ENCODE measurements around the gene ACADS.

Gene ACADS

GRCh38 chr12:120690083-120690450, 35.6 kb upstream of the ACADS start:
- H3K36me3 ChIP-seq (ENCODE audit: control insufficient read depth in 2 of 2, insufficient read depth in 1 of 2, low read length in 2 of 2): peaks cover 10 to 21% of the 10 kb centered on the region in 2 experiments; a peak in 2 of 3 replicates
- TF ChIP-seq ZNF121 (tag by site-specific recombination; IDR thresholded peaks at IDR 0.05): peak; percentile 79
- no peak for TF ChIP-seq ZFHX2 (tag by site-specific recombination; conservative IDR thresholded peaks at IDR 0.05)
- no peak for TF ChIP-seq ZNF37A (tag by site-specific recombination; IDR thresholded peaks at IDR 0.05)
- TF ChIP-seq HOXA7 (CRISPR knock-in tag; IDR thresholded peaks at IDR 0.05; ENCODE audit: borderline replicate concordance): no peak
- ChIA-PET POLR2A (interaction anchor here (1.1 kb wide), 1 partner anchor 8 kb away, joined by 3 read pairs; no protein-coding TSS in a partner anchor), CTCF (interaction anchor here (0.6 to 2.0 kb wide), 3 partner anchors 22 to 962 kb away, joined by 4 to 5 read pairs (median 4); no protein-coding TSS in a partner anchor)
- H3K9me3 ChIP-seq (ENCODE audit: control insufficient read depth, insufficient read depth, low read depth, low read length): no peaks in the 10 kb centered on the region
- no peak overlapping the region for H3K27ac ChIP-seq (ENCODE audit: extremely low read depth, low read depth, low read length)
- peaks cover 14% of the 10 kb centered on the region for H3K4me1 ChIP-seq (ENCODE audit: control insufficient read depth, insufficient read depth, low read length)
- H3K4me3 ChIP-seq (ENCODE audit: low read depth, low read length): no peak overlapping the region

GRCh38 chr12:120690978-120691377, 34.6 kb upstream of the ACADS start:
- Histone ChIP-seq H3K36me3 (ENCODE audit: control insufficient read depth in 2 of 2, insufficient read depth in 1 of 2, low read length in 2 of 2) (peaks cover 19 to 31% of the 10 kb centered on the region in 2 experiments), H3K4me1 (ENCODE audit: control insufficient read depth, insufficient read depth, low read length) (peaks cover 14% of the 10 kb centered on the region), H3K4me3 (ENCODE audit: low read depth, low read length) (no peak overlapping the region), H3K9me3 (ENCODE audit: control insufficient read depth, insufficient read depth, low read depth, low read length) (no peaks in the 10 kb centered on the region), H3K27ac (ENCODE audit: extremely low read depth, low read depth, low read length) (no peak overlapping the region)
- CTCF ChIA-PET: interaction anchor here (0.6 to 1.0 kb wide), 2 partner anchors 41 to 42 kb away, joined by 3 to 4 read pairs; no protein-coding TSS in a partner anchor
- POLR2A ChIA-PET: no interaction called here
- TF ChIP-seq ZNF501 (tag by site-specific recombination; IDR thresholded peaks at IDR 0.05) (no peak), FEZF1 (tag by site-specific recombination; IDR thresholded peaks at IDR 0.05) (peak; percentile 81), ZNF146 (tag by site-specific recombination; IDR thresholded peaks at IDR 0.05) (no peak), ZNF280D (tag by site-specific recombination; IDR thresholded peaks at IDR 0.05) (no peak), ZIC2 (tag by site-specific recombination; IDR thresholded peaks at IDR 0.05) (no peak), ZEB2 (tag by site-specific recombination; IDR thresholded peaks at IDR 0.05) (no peak), ZNF600 (tag by site-specific recombination; IDR thresholded peaks at IDR 0.05) (peak; percentile 19; the same call in 1 of the 2 replicates), OVOL3 (tag by site-specific recombination; IDR thresholded peaks at IDR 0.05) (no peak), MZF1 (tag by site-specific recombination; IDR thresholded peaks at IDR 0.05; ENCODE audit: borderline replicate concordance) (no peak), ZNF549 (tag by site-specific recombination; IDR thresholded peaks at IDR 0.05) (no peak), KLF7 (tag by site-specific recombination; IDR thresholded peaks at IDR 0.05; ENCODE audit: borderline replicate concordance) (no peak), KLF16 (tag by site-specific recombination; IDR thresholded peaks at IDR 0.05) (no peak), ZNF404 (tag by site-specific recombination; IDR thresholded peaks at IDR 0.05) (no peak), ZNF433 (tag by site-specific recombination; IDR thresholded peaks at IDR 0.05; ENCODE audit: low read depth) (no peak), ZNF138 (tag by site-specific recombination; IDR thresholded peaks at IDR 0.05; ENCODE audit: borderline replicate concordance) (no peak), ZNF311 (tag by site-specific recombination; IDR thresholded peaks at IDR 0.05; ENCODE audit: borderline replicate concordance) (no peak), ZBTB8A (tag by site-specific recombination; IDR thresholded peaks at IDR 0.05) (no peak), ZNF571 (tag by site-specific recombination; IDR thresholded peaks at IDR 0.05) (no peak), PATZ1 (tag by site-specific recombination; IDR thresholded peaks at IDR 0.05) (no peak), ZNF335 (tag by site-specific recombination; conservative IDR thresholded peaks at IDR 0.05) (no peak), ZNF791 (tag by site-specific recombination; IDR thresholded peaks at IDR 0.05) (no peak), ZXDB (tag by site-specific recombination; IDR thresholded peaks at IDR 0.05) (no peak), HOXD13 (CRISPR knock-in tag; IDR thresholded peaks at IDR 0.05; ENCODE audit: borderline replicate concordance) (no peak)
- TF ChIP-seq, protein P1, sequence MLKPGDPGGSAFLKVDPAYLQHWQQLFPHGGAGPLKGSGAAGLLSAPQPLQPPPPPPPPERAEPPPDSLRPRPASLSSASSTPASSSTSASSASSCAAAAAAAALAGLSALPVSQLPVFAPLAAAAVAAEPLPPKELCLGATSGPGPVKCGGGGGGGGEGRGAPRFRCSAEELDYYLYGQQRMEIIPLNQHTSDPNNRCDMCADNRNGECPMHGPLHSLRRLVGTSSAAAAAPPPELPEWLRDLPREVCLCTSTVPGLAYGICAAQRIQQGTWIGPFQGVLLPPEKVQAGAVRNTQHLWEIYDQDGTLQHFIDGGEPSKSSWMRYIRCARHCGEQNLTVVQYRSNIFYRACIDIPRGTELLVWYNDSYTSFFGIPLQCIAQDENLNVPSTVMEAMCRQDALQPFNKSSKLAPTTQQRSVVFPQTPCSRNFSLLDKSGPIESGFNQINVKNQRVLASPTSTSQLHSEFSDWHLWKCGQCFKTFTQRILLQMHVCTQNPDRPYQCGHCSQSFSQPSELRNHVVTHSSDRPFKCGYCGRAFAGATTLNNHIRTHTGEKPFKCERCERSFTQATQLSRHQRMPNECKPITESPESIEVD (tag by site-specific recombination; IDR thresholded peaks at IDR 0.05): peak; percentile 36; the same call in 1 of the 2 replicates
- TF ChIP-seq, protein P2, sequence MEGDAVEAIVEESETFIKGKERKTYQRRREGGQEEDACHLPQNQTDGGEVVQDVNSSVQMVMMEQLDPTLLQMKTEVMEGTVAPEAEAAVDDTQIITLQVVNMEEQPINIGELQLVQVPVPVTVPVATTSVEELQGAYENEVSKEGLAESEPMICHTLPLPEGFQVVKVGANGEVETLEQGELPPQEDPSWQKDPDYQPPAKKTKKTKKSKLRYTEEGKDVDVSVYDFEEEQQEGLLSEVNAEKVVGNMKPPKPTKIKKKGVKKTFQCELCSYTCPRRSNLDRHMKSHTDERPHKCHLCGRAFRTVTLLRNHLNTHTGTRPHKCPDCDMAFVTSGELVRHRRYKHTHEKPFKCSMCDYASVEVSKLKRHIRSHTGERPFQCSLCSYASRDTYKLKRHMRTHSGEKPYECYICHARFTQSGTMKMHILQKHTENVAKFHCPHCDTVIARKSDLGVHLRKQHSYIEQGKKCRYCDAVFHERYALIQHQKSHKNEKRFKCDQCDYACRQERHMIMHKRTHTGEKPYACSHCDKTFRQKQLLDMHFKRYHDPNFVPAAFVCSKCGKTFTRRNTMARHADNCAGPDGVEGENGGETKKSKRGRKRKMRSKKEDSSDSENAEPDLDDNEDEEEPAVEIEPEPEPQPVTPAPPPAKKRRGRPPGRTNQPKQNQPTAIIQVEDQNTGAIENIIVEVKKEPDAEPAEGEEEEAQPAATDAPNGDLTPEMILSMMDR (tag by site-specific recombination; IDR thresholded peaks at IDR 0.05): no peak

Measured in HEK293 (cell line).